Central memory CD8-positive, alpha-beta T cell (primary cell): ENCODE results near the gene THRA.

Experiments
- ATAC-seq: fragments of 150-1000 bp; cut with Tn5 transposase; replicated peaks from 2 replicates; pipeline ENCODE4 v1.10.0; 2022; ENCODE audit warnings: mild to moderate bottlenecking, moderate FRiP score, moderate number of reproducible peaks; ENCODE audit not compliant: poor library complexity, severe bottlenecking; ENCODE audit errors: extremely low read depth
- DNase-seq, 2 donors: peaks; one replicate each; pipeline ENCODE4 v3.0.0; 2021; ENCODE audit warnings: low spot score in 2 of 2
- H3K27ac Mint-ChIP-seq: one replicate; pipeline ENCODE4 v1.8.0; 2022; ENCODE audit warnings: low read depth, mild to moderate bottlenecking, moderate library complexity, mixed read lengths
- H3K27me3 Mint-ChIP-seq: one replicate; pipeline ENCODE4 v1.8.0; 2022; ENCODE audit warnings: mixed read lengths
- H3K36me3 Mint-ChIP-seq: one replicate; pipeline ENCODE4 v1.8.0; 2022; ENCODE audit warnings: mild to moderate bottlenecking, moderate library complexity, mixed read lengths; ENCODE audit not compliant: insufficient read depth
- H3K4me1 Mint-ChIP-seq: one replicate; pipeline ENCODE4 v1.8.0; 2022; ENCODE audit warnings: mixed read lengths
- H3K4me3 Mint-ChIP-seq: one replicate; pipeline ENCODE4 v1.8.0; 2022; ENCODE audit warnings: mild to moderate bottlenecking, moderate library complexity, mixed read lengths
- H3K9me3 Mint-ChIP-seq: one replicate; pipeline ENCODE4 v1.8.0; 2022; ENCODE audit warnings: mixed read lengths

THRA gene

GRCh38 chr17:40113110-40113906 is 50.5 kb downstream of the THRA start:
- no peaks in the 10 kb centered on the region for H3K9me3 Mint-ChIP-seq
- peaks cover 50% of the 10 kb centered on the region for H3K4me1 Mint-ChIP-seq
- peak; percentile 88 for ATAC-seq
- H3K27me3 Mint-ChIP-seq = no peaks in the 10 kb centered on the region
- peak overlapping the region; percentile 45 for H3K27ac Mint-ChIP-seq
- DNase-seq = peak; percentile 90 to 91
- peaks cover 5% of the 10 kb centered on the region for H3K36me3 Mint-ChIP-seq
- peak overlapping the region; percentile 67 for H3K4me3 Mint-ChIP-seq

DNA sequence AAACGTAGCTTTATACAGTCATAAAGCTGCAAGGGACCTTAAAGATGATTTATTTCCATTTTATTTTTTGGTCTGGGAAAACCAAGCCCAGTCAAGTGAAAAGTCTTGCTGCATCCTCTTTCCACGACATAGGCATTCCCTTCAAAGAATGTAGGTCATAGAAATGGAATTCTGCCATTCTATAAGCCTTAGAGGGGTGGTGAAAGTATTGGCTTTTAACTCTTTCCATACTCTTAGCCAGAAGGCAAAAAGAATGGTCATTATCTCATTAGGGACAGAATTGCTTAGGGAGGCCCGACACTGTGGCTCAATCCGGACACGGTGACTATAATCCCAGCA is 51.1 kb downstream of the THRA start:
- no peaks in the 10 kb centered on the region for H3K27me3 Mint-ChIP-seq
- H3K27ac Mint-ChIP-seq = peak overlapping the region; percentile 45
- peak overlapping the region; percentile 67 for H3K4me3 Mint-ChIP-seq
- ATAC-seq (no peak), DNase-seq (no peak)
- peaks cover 6% of the 10 kb centered on the region for H3K36me3 Mint-ChIP-seq
- no peaks in the 10 kb centered on the region for H3K9me3 Mint-ChIP-seq
- peaks cover 49% of the 10 kb centered on the region for H3K4me1 Mint-ChIP-seq

- Mint-ChIP-seq H3K9me3 (no peaks in the 10 kb centered on the region), H3K36me3 (peaks cover 6% of the 10 kb centered on the region), H3K4me1 (peaks cover 42% of the 10 kb centered on the region), H3K27ac (no peak overlapping the region), H3K4me3 (no peak overlapping the region), H3K27me3 (no peaks in the 10 kb centered on the region)
- ATAC-seq (no peak), DNase-seq (no peak)
These were observed 52.3 kb downstream of the THRA start for GRCh38 chr17:40115101-40115436.

DNA sequence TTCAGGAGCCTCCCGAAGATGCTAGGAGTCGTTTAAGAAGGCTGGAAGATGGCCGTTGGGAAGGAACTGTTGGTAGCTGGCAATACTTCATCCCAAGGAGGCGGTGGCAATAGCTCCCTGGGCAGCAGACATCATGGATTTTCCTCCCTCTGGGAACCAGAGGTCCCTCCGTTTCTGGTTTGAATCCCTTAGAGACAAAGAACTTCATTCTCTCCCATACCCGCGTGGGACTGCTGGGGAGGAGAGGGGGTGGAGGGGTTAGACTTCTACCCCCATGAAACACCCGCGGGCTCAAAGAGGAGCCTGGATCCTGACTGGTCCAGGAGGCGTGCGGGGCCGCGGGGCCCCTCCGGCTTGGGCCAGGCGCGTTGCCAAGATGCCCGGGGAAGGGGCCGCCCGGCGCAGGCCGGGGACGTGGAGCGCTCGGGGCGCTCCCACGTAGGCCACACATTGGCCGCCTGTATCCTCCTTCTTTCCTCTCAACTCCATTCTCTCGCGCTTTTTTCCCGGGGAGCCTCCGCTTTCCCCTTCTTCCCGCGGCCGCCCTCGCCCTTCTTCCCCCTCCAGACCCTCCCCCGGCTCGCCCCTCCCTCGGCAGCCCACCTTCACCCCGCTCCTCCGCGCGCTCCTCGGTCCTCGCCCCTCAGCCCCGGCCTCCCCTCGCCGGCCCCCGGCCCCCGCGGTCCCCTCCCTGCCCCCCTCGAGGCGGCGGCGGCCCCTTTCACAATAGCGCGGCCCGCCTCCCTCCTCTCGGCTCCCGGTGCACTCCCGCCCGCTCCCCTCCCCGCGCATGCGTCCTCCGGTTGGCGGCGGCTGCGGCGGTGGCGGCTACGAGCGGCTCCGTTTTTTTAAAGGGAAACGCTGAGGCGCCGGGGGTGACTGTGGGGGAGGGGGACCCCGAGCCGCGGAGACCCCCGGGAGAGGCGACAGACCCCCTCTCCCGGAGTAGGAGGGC is 58.7 kb downstream of the THRA start, which contains the start of gene MSL1:
MSL1 (plus strand) TSS at position 791 of the 955 bp plus-strand sequence. CDS start 642 bp downstream, outside the sequence.
- Mint-ChIP-seq H3K36me3 (peaks cover 26% of the 10 kb centered on the region), H3K4me3 (peak within 1 kb of the TSS; percentile 96), H3K27ac (peak within 1 kb of the TSS; percentile 85), H3K4me1 (peaks cover 47% of the 10 kb centered on the region), H3K9me3 (no peaks in the 10 kb centered on the region), H3K27me3 (no peaks in the 10 kb centered on the region)
- ATAC-seq = peak; percentile 57
- DNase-seq = peak; percentile 73

- ATAC-seq = peak; percentile 34
- Mint-ChIP-seq H3K27me3 (no peaks in the 10 kb centered on the region), H3K27ac (no peak overlapping the region), H3K4me1 (peaks cover 47% of the 10 kb centered on the region), H3K36me3 (peaks cover 34% of the 10 kb centered on the region), H3K9me3 (no peaks in the 10 kb centered on the region), H3K4me3 (peak overlapping the region; percentile 96)
- DNase-seq = no peak
These were observed 59.6 kb downstream of the THRA start for GRCh38 chr17:40122136-40122998.

DNA sequence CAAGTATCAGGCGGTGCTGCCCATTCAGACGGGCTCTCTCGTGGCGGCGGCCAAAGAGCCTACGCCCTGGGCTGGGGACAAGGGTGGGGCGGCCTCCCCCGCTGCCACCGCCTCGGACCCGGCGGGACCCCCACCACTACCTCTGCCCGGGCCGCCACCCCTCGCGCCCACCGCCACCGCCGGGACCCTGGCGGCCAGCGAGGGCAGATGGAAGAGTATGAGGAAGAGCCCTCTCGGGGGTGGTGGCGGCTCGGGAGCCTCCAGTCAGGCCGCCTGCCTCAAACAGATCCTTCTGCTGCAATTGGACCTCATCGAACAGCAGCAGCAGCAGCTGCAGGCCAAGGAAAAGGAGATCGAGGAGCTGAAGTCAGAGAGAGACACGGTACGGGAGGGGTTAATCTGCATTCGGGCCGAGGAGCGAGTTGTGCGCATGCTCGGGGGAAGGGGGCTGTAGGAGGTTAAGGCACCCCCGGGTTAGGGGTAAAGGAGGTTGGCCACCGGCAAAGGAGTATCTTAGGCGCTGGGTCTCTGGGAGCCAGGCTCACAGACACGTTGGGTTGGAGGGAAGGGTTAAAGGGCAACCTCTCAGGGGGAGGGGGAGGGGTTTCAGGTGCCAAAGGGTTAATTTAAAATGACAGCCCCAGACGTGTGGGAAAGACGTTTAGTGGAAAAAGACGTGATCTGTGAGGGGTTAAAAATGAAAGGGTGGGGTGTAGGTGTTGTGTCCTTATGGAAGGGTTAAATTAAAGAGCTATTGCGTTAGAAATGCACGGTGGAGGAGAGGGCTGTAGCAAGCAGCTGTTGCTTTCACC is 60.4 kb downstream of the THRA start:
- no peaks in the 10 kb centered on the region for H3K9me3 Mint-ChIP-seq
- peaks cover 41% of the 10 kb centered on the region for H3K36me3 Mint-ChIP-seq
- peak overlapping the region; percentile 96 for H3K4me3 Mint-ChIP-seq
- DNase-seq (no peak), ATAC-seq (peak; percentile 47)
- peak overlapping the region; percentile 80 for H3K27ac Mint-ChIP-seq
- H3K27me3 Mint-ChIP-seq = no peaks in the 10 kb centered on the region
- peaks cover 43% of the 10 kb centered on the region for H3K4me1 Mint-ChIP-seq

- no peaks in the 10 kb centered on the region for H3K9me3 Mint-ChIP-seq
- no peaks in the 10 kb centered on the region for H3K27me3 Mint-ChIP-seq
- peak overlapping the region; percentile 96 for H3K4me3 Mint-ChIP-seq
- peaks cover 40% of the 10 kb centered on the region for H3K4me1 Mint-ChIP-seq
- H3K36me3 Mint-ChIP-seq = peaks cover 43% of the 10 kb centered on the region
- ATAC-seq = no peak
- H3K27ac Mint-ChIP-seq = peak overlapping the region; percentile 80
- DNase-seq = no peak
These were observed 61.0 kb downstream of the THRA start for GRCh38 chr17:40123811-40124114.

DNA sequence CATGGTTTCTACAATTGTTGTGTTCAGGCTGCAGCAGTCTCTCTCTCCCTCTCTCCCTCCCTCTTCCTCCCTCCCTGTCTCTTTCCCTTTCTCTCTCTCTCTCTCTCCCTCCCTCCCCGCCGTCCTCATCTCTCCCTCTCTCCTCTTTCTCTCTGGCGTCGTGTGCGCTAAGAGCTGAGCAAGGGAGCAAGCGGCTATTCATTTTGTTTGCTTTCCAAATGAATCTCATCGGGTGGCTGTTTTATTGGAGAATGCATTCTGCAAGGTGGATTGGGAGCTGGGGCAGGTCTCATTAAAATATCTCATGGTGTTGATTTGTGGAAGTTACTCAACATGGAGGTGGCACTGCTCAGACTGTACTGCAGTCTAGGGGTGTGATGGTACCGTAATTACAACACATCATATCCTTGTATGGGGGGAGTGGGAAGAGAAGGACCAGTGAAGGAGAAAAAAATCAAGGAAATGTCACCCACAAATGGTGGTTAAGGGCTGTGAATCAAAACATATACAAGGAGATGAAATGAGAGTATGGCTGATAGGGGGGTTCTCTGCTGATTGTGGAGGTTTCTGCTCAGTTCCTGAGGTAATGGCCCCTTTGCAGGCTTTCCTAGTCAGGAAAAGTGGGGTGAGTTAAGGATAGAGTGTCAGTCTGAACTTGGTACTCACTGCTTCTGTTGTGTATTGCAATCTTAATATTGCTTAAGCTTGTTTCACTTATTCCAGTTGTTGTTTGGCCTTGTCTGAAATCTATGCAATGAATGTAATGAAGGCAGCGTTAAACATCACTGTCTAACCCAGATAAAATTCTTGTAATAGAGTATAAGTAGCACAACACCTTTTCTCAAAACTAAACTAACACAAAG is 61.7 kb downstream of the THRA start:
- H3K9me3 Mint-ChIP-seq = no peaks in the 10 kb centered on the region
- H3K4me1 Mint-ChIP-seq = peaks cover 43% of the 10 kb centered on the region
- no peak for ATAC-seq
- no peaks in the 10 kb centered on the region for H3K27me3 Mint-ChIP-seq
- no peak overlapping the region for H3K27ac Mint-ChIP-seq
- DNase-seq = no peak
- peak overlapping the region; percentile 96 for H3K4me3 Mint-ChIP-seq
- peaks cover 49% of the 10 kb centered on the region for H3K36me3 Mint-ChIP-seq

DNA sequence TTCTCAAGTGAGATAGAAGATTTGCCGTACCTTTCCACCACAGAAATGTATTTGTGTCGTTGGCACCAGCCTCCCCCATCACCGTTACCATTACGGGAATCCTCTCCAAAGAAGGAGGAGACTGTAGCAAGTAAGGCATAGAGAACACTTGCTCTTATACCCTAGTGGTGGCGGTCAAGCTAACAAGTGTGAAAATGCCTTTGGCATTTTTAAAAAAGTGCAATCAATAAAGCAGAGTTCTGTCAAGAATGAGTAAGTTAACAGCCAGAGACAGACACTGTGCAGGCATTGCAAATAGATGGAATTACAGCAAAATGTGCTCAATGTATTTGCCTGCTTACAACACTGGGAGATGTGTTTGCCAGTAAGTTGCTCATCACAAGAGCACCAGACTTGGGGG is 66.7 kb downstream of the THRA start:
- ATAC-seq (no peak), DNase-seq (no peak)
- no peaks in the 10 kb centered on the region for H3K27me3 Mint-ChIP-seq
- peaks cover 35% of the 10 kb centered on the region for H3K4me1 Mint-ChIP-seq
- no peak overlapping the region for H3K4me3 Mint-ChIP-seq
- H3K36me3 Mint-ChIP-seq = peaks cover 65% of the 10 kb centered on the region
- no peaks in the 10 kb centered on the region for H3K9me3 Mint-ChIP-seq
- no peak overlapping the region for H3K27ac Mint-ChIP-seq

GRCh38 chr17:40130352-40131042 is 67.7 kb downstream of the THRA start:
- ATAC-seq = no peak
- H3K4me3 Mint-ChIP-seq = no peak overlapping the region
- H3K9me3 Mint-ChIP-seq = no peaks in the 10 kb centered on the region
- DNase-seq = no peak
- H3K27me3 Mint-ChIP-seq = no peaks in the 10 kb centered on the region
- peaks cover 33% of the 10 kb centered on the region for H3K4me1 Mint-ChIP-seq
- H3K27ac Mint-ChIP-seq = no peak overlapping the region
- peaks cover 68% of the 10 kb centered on the region for H3K36me3 Mint-ChIP-seq

GRCh38 chr17:40134184-40134583 is 71.4 kb downstream of the THRA start:
- Mint-ChIP-seq H3K4me1 (peaks cover 29% of the 10 kb centered on the region), H3K4me3 (no peak overlapping the region), H3K27me3 (no peaks in the 10 kb centered on the region), H3K9me3 (no peaks in the 10 kb centered on the region), H3K27ac (no peak overlapping the region), H3K36me3 (peaks cover 53% of the 10 kb centered on the region)
- DNase-seq = no peak
- ATAC-seq = no peak
